HG03439 (cell line): ENCODE results near the gene CNTFR.

ENCODE experiments used
- ATAC-seq: cut with Tn5 transposase; IDR thresholded peaks from one replicate; pipeline ENCODE4 v1.9.1; 2021; ENCODE audit warnings: mild to moderate bottlenecking, moderate library complexity; ENCODE audit not compliant: unreplicated experiment

The CNTFR gene

DNA sequence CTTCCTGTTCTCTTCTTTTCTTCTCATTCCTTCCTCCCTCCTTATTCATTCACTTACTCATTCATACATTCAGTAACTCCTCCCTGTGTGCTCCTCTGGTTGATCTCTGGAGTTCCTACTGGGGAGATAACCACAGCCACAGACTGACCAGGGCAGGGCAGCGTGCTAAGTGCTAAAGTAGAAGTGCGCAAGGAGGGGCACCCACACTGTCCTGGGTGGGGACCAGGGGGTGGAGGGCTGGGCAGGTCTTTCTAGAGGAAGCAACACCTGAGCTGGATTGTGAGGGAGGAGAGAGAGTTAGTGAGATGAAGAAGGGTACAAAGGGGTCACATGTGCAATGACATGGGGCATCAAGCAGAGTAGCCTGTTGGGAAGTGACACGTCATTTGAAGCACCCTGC lies 80.6 kb downstream of the CNTFR start:
- no peak for ATAC-seq

GRCh38 chr9:34508463-34508862 lies 81.1 kb downstream of the CNTFR start:
- no peak for ATAC-seq

GRCh38 chr9:34507966-34508365 lies 81.6 kb downstream of the CNTFR start:
- no peak for ATAC-seq

GRCh38 chr9:34507556-34507955 lies 82.0 kb downstream of the CNTFR start:
- no peak for ATAC-seq

DNA sequence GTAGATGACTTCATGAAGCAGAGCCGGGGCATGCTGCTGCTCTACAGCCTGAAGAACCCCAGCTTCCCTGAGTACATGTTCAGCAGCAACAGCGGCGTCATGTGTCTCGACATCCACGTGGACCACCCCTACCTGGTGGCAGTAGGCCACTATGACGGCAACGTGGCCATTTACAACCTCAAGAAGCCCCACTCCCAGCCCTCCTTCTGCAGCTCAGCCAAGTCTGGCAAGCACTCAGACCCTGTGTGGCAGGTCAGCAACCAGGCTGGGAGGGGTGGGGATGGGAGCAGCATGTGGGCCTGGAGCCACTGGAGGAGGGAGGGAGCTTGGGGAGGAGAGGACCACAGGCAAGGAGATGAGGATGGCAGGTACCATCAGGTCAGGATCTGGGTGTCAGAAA lies 82.9 kb downstream of the CNTFR start:
- no peak for ATAC-seq

GRCh38 chr9:34505370-34506120 lies 84.0 kb downstream of the CNTFR start:
- no peak for ATAC-seq

GRCh38 chr9:34503406-34503805 lies 86.1 kb downstream of the CNTFR start:
- ATAC-seq = no peak

- ATAC-seq = no peak
Observed at GRCh38 chr9:34502891-34503290, 86.6 kb downstream of the CNTFR start.

DNA sequence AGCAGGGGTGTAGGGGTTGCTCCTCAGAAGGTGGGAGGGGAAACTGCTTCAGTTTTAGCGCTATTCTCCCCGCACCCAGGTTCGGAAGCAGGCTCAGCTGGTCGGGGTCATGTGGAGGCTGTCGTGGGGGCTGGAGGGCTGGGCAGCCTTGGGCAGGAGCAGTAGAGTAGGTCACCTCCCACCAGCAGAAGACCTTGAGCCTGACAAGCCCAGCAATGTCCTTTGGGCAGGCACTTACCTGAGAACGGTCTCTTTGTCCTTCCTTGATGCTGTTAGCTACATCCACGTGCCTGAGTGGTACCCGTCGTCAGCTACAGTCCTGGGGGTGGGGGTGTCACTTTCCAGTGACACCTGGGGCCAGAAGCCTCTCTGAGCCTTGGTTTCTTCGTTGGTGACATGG lies 87.1 kb downstream of the CNTFR start:
- ATAC-seq = no peak

- no peak for ATAC-seq
Observed at GRCh38 chr9:34501889-34502425, 87.6 kb downstream of the CNTFR start.
